ENCODE measurements around the gene FGF10. TPM values are rescaled to one million over a fixed set of nuclear protein-coding genes. Genes with fewer than 3 reads are reported as not detected.
A peak's percentile ranks its signal among the peaks of the same experiment; 100 is the strongest.

Gene FGF10
- total RNA-seq, 1 experiment from 2014 or later = 0.49 TPM

DNA sequence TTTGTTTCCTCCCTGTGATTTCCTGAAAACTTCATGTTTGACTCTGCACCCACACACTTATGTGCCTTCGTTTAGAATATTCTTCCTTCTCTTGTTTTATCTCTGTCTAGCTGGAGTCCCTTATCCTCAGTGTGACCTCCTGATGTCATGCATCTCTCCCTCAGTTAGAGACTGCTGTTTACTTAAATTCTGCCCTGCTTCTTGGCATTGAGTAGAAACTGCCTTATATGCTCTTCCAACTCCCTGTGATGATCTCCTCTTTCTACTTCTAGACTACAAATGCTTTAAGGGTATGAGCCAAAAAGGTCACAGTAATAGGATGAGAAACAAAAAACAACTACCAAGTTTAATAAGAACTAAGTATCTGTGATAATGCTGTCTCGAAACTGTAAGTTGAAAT lies 12.2 kb downstream of the FGF10 start:
- no peaks in the 10 kb centered on the region for H3K4me1 ChIP-seq
- no peak for DNase-seq
- no peak overlapping the region for H3K27ac ChIP-seq
- H3K27me3 ChIP-seq = no peaks in the 10 kb centered on the region
- no peaks in the 10 kb centered on the region for H3K36me3 ChIP-seq
- H3K4me3 ChIP-seq = no peak overlapping the region
- H3K9me3 ChIP-seq (replicated peaks) = no peaks in the 10 kb centered on the region; the same call in 1 of the 2 replicates

DNA sequence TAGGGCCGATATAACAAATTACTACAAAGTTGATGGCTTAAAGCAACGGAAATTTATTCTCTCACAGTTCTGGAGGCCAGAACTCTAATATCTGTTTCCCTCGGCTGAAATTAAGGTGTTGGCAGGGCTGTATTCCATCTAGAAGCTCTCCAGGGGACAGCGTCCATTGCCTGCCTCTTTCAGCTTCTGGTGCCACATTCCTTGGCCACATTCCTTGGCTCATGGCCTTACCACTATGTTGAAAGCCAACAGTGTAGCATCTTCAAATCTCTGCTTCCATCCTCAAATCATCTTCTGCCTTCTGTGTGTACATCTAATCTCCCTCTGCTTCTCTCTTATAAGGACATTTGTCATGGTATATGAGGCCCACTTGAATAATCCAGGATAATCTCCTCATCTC lies 17.2 kb downstream of the FGF10 start:
- Histone ChIP-seq H3K27me3 (no peaks in the 10 kb centered on the region), H3K4me1 (peaks cover 14% of the 10 kb centered on the region), H3K36me3 (no peaks in the 10 kb centered on the region), H3K4me3 (no peak overlapping the region), H3K27ac (no peak overlapping the region), H3K9me3 (replicated peaks) (no peaks in the 10 kb centered on the region; the same call in 1 of the 2 replicates)
- DNase-seq = no peak

DNA sequence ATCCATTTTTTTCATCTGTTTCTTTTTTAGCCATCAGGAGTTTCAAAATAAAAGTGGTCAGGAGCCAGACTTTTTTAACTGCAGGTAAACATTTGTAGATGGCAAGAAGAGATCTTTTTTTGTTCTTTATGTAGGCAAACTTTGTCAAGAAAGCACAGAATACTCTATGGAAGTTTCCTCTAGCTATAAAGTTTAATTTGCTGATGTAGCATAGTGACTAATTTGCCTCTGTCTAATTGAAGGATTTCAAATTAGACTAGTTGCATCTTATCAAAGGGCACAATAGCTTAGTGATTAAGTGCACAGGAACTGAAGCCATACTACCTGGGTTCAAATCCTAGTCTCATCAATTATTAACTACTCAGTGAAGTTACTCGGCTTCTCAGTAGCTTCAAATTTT lies 22.0 kb downstream of the FGF10 start:
- no peak overlapping the region for H3K4me3 ChIP-seq
- no peaks in the 10 kb centered on the region for H3K27me3 ChIP-seq
- H3K4me1 ChIP-seq = peaks cover 14% of the 10 kb centered on the region
- no peak overlapping the region for H3K27ac ChIP-seq
- no peaks in the 10 kb centered on the region for H3K36me3 ChIP-seq
- DNase-seq = no peak
- H3K9me3 ChIP-seq (replicated peaks) = no peaks in the 10 kb centered on the region; the same call in 1 of the 2 replicates

DNA sequence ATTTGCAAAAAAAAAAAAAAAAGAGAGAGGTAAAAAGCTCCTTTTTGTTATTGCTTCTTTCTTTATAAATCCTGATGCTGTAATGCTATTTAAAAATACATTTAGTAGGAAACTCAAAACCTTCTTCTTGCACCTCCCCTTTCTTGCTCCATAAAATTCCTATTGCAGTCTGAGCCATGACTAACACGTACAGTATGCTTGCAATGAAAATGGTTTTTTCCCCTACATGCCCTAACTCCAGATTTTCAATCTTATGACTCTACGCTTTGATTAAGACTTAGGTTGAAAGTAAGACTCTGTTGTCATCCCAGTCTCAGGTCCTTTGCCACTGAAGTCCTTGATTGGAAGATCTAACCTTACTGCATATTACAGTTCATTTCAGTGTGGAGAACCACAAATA lies 23.9 kb downstream of the FGF10 start:
- no peak overlapping the region for H3K4me3 ChIP-seq
- H3K27ac ChIP-seq = no peak overlapping the region
- peaks cover 4% of the 10 kb centered on the region for H3K4me1 ChIP-seq
- no peaks in the 10 kb centered on the region for H3K9me3 ChIP-seq (replicated peaks)
- DNase-seq = no peak
- no peaks in the 10 kb centered on the region for H3K36me3 ChIP-seq
- no peaks in the 10 kb centered on the region for H3K27me3 ChIP-seq

DNA sequence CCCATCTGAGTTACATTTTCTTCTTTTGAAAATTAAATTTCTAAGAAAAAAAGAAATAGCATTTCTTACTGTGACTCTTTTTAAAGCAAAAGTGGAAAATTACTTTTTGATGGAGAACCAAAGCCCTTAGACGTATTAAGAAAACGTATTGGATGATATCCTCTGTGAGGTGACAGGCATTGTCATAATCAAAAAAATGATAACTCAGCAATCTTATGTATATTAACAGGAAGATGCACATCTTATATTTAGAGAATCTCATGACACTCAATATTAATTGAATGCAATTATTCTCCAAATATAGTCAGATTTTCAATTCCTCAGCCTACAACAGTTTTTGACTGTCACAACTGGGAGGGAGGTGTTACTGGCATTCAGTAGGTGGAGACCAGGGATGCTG lies 25.1 kb downstream of the FGF10 start:
- H3K36me3 ChIP-seq = no peaks in the 10 kb centered on the region
- H3K4me3 ChIP-seq = no peak overlapping the region
- no peaks in the 10 kb centered on the region for H3K4me1 ChIP-seq
- H3K9me3 ChIP-seq (replicated peaks) = no peaks in the 10 kb centered on the region
- H3K27me3 ChIP-seq = no peaks in the 10 kb centered on the region
- no peak overlapping the region for H3K27ac ChIP-seq
- DNase-seq = no peak

DNA sequence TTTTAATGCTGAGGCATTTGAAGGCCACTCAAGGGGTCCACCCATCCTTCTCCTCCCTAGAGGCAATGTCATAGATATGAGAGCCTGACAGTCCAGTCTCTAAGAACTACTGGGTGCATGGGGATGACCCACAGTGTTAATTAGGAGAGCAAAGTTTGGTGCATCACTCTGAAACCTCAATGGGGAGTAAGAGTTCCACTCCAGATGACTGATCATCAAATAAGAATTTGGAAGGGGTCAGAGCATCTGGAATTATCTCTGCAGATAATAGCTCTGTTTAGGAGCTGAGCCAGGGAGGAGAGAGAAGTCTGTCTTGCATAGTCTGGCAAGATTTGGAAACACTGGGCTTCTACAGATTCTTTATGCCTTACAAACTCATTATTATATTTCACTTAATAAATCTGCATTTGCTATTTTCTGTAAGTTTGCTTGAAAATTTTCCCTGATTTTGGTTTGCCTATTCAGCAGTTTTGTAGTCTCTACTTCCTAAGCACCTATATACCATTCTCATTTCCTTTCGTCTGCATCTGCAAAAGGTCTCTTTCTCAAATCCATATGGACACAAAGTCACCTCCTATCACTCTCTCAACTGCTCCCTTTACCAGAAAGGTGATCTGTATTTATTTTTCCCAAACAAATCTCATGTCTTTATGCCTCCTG lies 27.7 kb downstream of the FGF10 start:
- H3K36me3 ChIP-seq = no peaks in the 10 kb centered on the region
- H3K27ac ChIP-seq = no peak overlapping the region
- DNase-seq = no peak
- H3K9me3 ChIP-seq (replicated peaks) = no peaks in the 10 kb centered on the region
- H3K4me3 ChIP-seq = no peak overlapping the region
- H3K4me1 ChIP-seq = no peaks in the 10 kb centered on the region
- no peaks in the 10 kb centered on the region for H3K27me3 ChIP-seq

DNA sequence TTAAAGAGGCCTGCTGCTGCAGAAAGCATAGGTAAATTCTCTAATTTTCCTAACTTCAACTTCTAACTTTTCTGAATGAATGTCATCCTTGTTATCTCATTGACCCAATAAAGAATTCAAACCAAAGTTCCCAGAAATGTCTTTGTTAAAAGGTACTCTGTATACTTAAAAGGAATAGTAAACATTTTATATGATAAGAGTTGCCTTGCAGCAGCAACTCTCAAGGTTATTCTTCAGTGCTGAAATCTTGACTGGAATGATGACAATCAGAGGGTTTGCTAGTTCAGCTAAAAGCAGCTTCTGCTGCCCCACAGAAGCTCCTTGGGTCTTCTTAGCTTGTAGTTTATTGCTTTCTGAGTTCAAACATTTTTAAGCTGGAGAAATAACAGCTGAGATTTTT lies 28.3 kb downstream of the FGF10 start:
- DNase-seq = no peak
- Histone ChIP-seq H3K4me1 (no peaks in the 10 kb centered on the region), H3K27ac (no peak overlapping the region), H3K27me3 (no peaks in the 10 kb centered on the region), H3K4me3 (no peak overlapping the region), H3K36me3 (no peaks in the 10 kb centered on the region), H3K9me3 (replicated peaks) (no peaks in the 10 kb centered on the region)

DNA sequence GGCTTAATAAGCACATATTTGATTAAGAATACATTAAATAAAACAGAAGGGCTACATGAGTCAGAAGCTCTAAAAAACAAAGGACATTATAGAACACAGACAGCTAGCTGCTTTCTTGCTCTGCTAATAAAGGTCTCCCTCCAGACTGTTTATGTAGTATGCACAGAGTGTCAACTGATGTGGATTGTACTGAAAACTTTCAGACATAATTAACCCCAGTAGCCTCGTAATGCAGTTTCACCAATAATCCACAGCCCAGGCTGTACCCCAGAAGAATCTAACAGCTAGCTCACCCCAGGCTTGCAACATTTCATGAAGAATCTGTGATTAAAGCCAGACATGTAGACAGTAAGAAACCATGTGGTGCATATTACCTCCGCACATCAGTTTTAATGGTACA lies 30.8 kb downstream of the FGF10 start:
- Histone ChIP-seq H3K4me1 (no peaks in the 10 kb centered on the region), H3K4me3 (no peak overlapping the region), H3K27ac (no peak overlapping the region), H3K9me3 (replicated peaks) (no peaks in the 10 kb centered on the region), H3K27me3 (no peaks in the 10 kb centered on the region), H3K36me3 (no peaks in the 10 kb centered on the region)
- no peak for DNase-seq

DNA sequence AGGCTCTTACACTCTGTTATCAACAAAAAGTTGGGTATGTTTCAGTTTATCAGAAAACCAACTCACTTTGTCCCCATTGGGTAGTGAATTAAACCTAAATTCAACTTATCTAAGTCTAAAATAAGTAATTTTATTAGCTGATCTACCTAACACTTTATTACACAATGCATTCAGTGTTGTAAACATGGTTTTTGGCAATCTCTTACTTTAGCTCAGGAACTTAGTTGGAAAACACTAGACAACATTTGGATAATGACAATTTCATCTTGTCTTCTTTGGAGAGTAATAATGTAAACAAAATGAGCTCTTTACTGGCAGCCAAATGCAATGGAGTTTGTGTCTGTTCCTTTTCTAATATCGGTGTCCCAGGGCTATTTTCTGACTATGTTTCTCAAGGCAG lies 33.0 kb downstream of the FGF10 start:
- DNase-seq = no peak
- H3K4me3 ChIP-seq = no peak overlapping the region
- H3K27ac ChIP-seq = no peak overlapping the region
- H3K27me3 ChIP-seq = no peaks in the 10 kb centered on the region
- H3K4me1 ChIP-seq = no peaks in the 10 kb centered on the region
- no peaks in the 10 kb centered on the region for H3K9me3 ChIP-seq (replicated peaks)
- no peaks in the 10 kb centered on the region for H3K36me3 ChIP-seq

DNA sequence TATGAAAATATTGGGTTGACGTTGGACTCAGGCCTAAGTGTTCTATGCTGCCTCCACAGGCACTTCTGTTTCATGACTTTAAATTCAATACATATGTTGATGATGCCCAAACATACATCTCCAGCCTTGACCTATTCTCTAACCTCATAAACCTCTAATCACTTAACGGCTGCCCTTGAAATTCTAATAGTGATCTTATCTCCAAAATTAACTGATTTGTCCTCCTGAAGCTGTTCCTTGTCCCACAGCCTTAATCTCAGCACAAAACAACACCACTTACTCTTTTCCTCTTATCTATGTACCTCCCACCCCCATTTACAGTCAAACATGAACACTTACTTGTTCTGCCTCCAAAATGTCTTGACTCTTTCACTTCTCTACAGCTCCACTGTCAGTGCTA lies 43.3 kb downstream of the FGF10 start:
- no peaks in the 10 kb centered on the region for H3K36me3 ChIP-seq
- no peaks in the 10 kb centered on the region for H3K9me3 ChIP-seq (replicated peaks)
- H3K27ac ChIP-seq = no peak overlapping the region
- no peak for DNase-seq
- H3K27me3 ChIP-seq = no peaks in the 10 kb centered on the region
- H3K4me1 ChIP-seq = no peaks in the 10 kb centered on the region
- H3K4me3 ChIP-seq = no peak overlapping the region

DNA sequence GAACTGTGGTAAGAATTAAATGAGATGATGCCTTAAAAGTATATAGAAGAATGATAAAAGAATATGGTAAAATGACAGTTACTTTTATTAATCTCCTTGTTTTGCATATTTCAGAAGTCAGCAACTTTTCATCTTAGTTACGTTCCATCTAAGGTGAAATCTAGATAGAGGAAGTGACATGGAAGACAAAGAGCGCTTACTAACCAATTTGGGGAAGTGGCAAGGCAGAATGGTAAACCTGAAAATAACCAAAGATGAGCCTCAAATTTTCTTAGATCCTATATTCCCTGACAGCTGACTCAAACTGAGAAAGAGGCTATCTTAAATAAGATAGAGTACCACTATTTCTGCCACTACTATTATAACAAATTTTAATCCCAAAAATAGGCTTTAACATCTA lies 52.5 kb downstream of the FGF10 start:
- Histone ChIP-seq H3K9me3 (replicated peaks) (no peaks in the 10 kb centered on the region), H3K4me1 (no peaks in the 10 kb centered on the region), H3K27ac (no peak overlapping the region), H3K36me3 (no peaks in the 10 kb centered on the region), H3K27me3 (no peaks in the 10 kb centered on the region), H3K4me3 (no peak overlapping the region)
- no peak for DNase-seq

DNA sequence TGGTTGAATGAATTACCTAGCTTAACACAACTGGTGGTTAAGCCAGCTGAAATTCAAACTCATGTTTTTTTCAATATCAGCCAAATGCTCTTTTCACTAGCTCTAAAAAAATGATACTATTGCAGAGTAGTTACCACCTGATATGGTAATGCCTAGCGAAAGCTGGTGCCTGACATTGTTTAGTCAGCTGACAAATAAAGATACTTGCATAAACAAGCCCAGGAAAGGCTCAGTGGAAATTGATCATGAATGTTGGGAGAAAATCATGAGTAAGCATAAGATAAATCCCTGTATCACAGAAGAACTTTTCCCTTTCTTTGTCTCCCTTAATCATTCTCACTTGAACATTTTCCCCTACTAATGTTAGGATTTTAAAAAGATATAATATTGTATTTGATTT lies 54.6 kb downstream of the FGF10 start:
- no peak for DNase-seq
- H3K9me3 ChIP-seq (replicated peaks) = no peaks in the 10 kb centered on the region
- no peak overlapping the region for H3K4me3 ChIP-seq

DNA sequence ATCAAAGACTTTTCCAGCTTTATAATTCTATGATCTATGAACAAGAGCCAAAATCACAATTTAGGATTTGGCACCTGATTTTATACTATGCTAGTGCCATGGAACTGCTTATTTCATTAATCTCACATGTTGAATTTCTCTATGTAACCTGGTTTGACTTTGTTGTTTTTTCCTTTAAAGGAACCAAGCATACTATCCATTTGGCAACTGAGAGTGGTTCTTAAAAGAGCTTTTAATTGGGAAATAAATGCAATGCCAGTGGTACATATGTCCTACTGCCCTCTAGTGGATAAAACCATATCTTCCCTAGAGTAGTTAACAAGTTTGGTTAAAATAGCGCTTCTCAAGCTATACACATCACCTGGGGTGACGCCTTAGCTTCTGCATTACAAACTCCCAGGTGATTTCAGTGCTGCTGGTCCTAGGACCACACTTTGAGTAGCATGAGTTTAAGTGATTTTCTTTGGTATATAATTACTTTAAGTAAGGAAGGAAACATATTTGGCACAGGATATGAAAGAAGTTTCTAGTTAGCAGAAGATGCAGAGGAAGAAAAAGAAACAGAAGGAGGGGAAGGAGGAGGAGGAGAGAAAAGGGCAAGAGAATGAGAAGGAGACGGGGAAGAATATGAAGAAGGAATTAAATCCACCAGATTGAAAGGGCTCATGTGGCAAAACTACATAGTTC lies 56.8 kb downstream of the FGF10 start:
- Histone ChIP-seq H3K9me3 (replicated peaks) (no peaks in the 10 kb centered on the region), H3K27ac (no peak overlapping the region), H3K4me1 (no peaks in the 10 kb centered on the region), H3K36me3 (no peaks in the 10 kb centered on the region), H3K27me3 (no peaks in the 10 kb centered on the region), H3K4me3 (no peak overlapping the region)
- DNase-seq = peak in 1 of 2 experiments; percentile 64

More for the DNA sequence above, 54.6 kb downstream of the FGF10 start:
- no peaks in the 10 kb centered on the region for H3K27me3 ChIP-seq
- H3K4me1 ChIP-seq = no peaks in the 10 kb centered on the region
- no peak overlapping the region for H3K27ac ChIP-seq
- no peaks in the 10 kb centered on the region for H3K36me3 ChIP-seq

DNA sequence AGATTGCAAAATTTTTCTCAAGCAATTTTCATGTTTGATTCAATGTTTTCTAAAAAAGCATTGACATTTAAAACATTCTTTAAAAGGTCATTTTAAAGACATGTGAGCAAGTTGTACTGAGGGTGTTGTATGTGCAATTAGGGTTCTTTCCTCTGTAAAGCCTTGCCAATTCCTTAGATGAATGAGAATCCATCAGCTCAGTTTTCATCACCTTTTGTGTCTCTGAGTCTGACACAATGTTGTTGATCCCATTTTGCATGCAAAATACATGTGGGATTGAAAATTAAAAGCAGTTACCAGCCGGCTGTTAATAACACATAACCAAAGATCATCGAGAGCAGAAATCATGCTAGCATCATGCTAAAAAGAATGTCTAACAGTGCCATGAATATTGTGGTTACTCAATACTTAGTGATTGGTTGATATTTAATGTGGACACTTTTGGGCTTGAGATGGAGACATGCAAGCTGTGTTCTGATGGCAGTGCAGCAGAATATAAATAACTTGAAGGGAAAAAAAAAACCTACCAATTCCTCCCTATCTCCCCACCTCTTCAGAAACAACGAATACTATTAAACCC lies 57.7 kb downstream of the FGF10 start:
- Histone ChIP-seq H3K9me3 (replicated peaks) (no peaks in the 10 kb centered on the region), H3K4me1 (no peaks in the 10 kb centered on the region), H3K27me3 (no peaks in the 10 kb centered on the region), H3K27ac (no peak overlapping the region), H3K4me3 (no peak overlapping the region), H3K36me3 (no peaks in the 10 kb centered on the region)
- DNase-seq = no peak

DNA sequence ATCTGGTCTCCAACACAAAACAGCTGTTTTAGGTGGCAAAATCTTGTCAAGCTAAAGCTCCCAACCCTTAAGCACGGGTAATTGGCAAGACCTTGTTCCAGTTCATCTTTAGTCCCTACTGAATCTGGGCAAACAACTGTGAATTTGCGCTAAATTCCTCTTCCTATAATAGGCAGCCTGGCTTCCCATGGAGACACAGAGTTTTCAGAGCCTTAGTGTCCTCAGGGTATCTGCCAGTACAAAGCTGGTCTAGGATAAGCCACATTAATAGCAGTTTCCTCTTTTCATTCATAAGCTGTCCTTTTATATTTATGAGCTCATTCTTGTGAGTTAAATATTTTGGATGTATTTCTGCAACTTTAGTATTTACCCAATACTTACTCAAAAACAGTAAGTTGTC lies 59.5 kb downstream of the FGF10 start:
- Histone ChIP-seq H3K9me3 (replicated peaks) (no peaks in the 10 kb centered on the region), H3K36me3 (no peaks in the 10 kb centered on the region), H3K4me3 (no peak overlapping the region), H3K4me1 (peaks cover 1% of the 10 kb centered on the region; the same call in 1 of the 2 replicates), H3K27me3 (no peaks in the 10 kb centered on the region), H3K27ac (no peak overlapping the region)
- DNase-seq = peak in 1 of 2 experiments; percentile 38

Data from SJCRH30 (cell line).